OCI-LY1 (cell line): ENCODE measurements around the gene ABCA5.

Experiments
- H2AFZ ChIP-seq: fragments of 200-600 bp; sonication (generic), shearing (Covaris generic); 2 replicates; pipeline ENCODE4 v1.6.0; 2014; ENCODE audit warnings: antibody characterized with exemption, mild to moderate bottlenecking, low read length
- H3F3A ChIP-seq: fragments of 200-600 bp; sonication (generic), shearing (Covaris generic); 2 replicates; pipeline ENCODE4 v1.6.0; 2014; ENCODE audit warnings: mild to moderate bottlenecking, antibody characterized with exemption, low read length, moderate library complexity; ENCODE audit not compliant: insufficient read depth
- H3K27ac ChIP-seq: fragments of 200-600 bp; sonication (generic); 2 replicates; pipeline ENCODE4 v1.5.1; 2014; ENCODE audit warnings: low read length, mixed run types, mild to moderate bottlenecking, low read depth; ENCODE audit not compliant: poor library complexity, severe bottlenecking
- H3K27me3 ChIP-seq: fragments of 200-600 bp; sonication (generic); 2 replicates; pipeline ENCODE4 v1.6.0; 2014; ENCODE audit warnings: antibody characterized with exemption, mild to moderate bottlenecking, low read length, moderate library complexity; ENCODE audit not compliant: insufficient read depth
- H3K36me3 ChIP-seq: fragments of 200-600 bp; sonication (generic); 2 replicates; pipeline ENCODE4 v1.6.1; 2014; ENCODE audit warnings: mild to moderate bottlenecking, antibody characterized with exemption, low read length, moderate library complexity, mixed read lengths; ENCODE audit not compliant: insufficient read depth
- H3K4me1 ChIP-seq: fragments of 200-600 bp; sonication (generic); 2 replicates; pipeline ENCODE4 v1.5.1; 2014; ENCODE audit warnings: mild to moderate bottlenecking, low read length, moderate library complexity; ENCODE audit not compliant: insufficient read depth, severe bottlenecking
- H3K4me2 ChIP-seq: fragments of 200-600 bp; sonication (generic), shearing (Covaris generic); 2 replicates; pipeline ENCODE4 v1.6.1; 2014; ENCODE audit warnings: low read length
- H3K4me3 ChIP-seq: fragments of 200-600 bp; sonication (generic); 2 replicates; pipeline ENCODE4 v1.5.1; 2014; ENCODE audit warnings: low read length, low read depth, mild to moderate bottlenecking, mixed read lengths; ENCODE audit not compliant: poor library complexity, severe bottlenecking
- H3K79me2 ChIP-seq: fragments of 200-600 bp; shearing (Covaris generic); 2 replicates; pipeline ENCODE4 v1.6.1; 2016; ENCODE audit warnings: mixed run types, low read length, mixed read lengths; ENCODE audit not compliant: insufficient read depth
- H3K9ac ChIP-seq: fragments of 200-600 bp; sonication (generic), shearing (Covaris generic); 2 replicates; pipeline ENCODE4 v1.6.1; 2014; ENCODE audit warnings: mild to moderate bottlenecking, low read length, mixed read lengths
- H3K9me2 ChIP-seq: fragments of 200-600 bp; sonication (generic), shearing (Covaris generic); 2 replicates; pipeline ENCODE4 v1.6.1; 2014; ENCODE audit warnings: low read depth, mild to moderate bottlenecking, low read length, mixed read lengths
- H3K9me3 ChIP-seq: fragments of 200-600 bp; shearing (Covaris generic); 2 replicates; pipeline ENCODE4 v1.6.1; 2014; ENCODE audit warnings: low read length, mixed read lengths
- H4K20me1 ChIP-seq: fragments of 200-600 bp; sonication (generic), shearing (Covaris generic); 2 replicates; pipeline ENCODE4 v1.6.0; 2016; ENCODE audit warnings: mild to moderate bottlenecking, low read length; ENCODE audit not compliant: insufficient read depth
- CTCF ChIP-seq: fragments of 200-600 bp; sonication (generic), shearing (Covaris generic); IDR thresholded peaks from 2 replicates; pipeline ENCODE4 v1.5.1; 2017; ENCODE audit warnings: mild to moderate bottlenecking, antibody characterized with exemption, low read length, moderate library complexity, mixed read lengths
- EZH2 ChIP-seq: fragments of 200-600 bp; sonication (generic), shearing (Covaris generic); IDR thresholded peaks from 2 replicates; pipeline ENCODE4 v1.8.0; 2017; ENCODE audit warnings: borderline replicate concordance, mixed run types, mild to moderate bottlenecking, antibody characterized with exemption, low read length, moderate library complexity, mixed read lengths

The ABCA5 gene

GRCh38 chr17:69367298-69367697 lies 40.4 kb upstream of the ABCA5 start:
- Histone ChIP-seq H3F3A (no peaks in the 10 kb centered on the region), H3K9me3 (no peaks in the 10 kb centered on the region), H3K4me3 (no peak overlapping the region), H3K4me1 (no peaks in the 10 kb centered on the region), H2AFZ (no peak overlapping the region), H4K20me1 (no peaks in the 10 kb centered on the region), H3K4me2 (no peak overlapping the region), H3K9me2 (no peaks in the 10 kb centered on the region), H3K27ac (no peak overlapping the region), H3K36me3 (no peaks in the 10 kb centered on the region), H3K27me3 (no peaks in the 10 kb centered on the region), H3K79me2 (no peaks in the 10 kb centered on the region), H3K9ac (no peak overlapping the region)
- TF ChIP-seq EZH2, result no peak

DNA sequence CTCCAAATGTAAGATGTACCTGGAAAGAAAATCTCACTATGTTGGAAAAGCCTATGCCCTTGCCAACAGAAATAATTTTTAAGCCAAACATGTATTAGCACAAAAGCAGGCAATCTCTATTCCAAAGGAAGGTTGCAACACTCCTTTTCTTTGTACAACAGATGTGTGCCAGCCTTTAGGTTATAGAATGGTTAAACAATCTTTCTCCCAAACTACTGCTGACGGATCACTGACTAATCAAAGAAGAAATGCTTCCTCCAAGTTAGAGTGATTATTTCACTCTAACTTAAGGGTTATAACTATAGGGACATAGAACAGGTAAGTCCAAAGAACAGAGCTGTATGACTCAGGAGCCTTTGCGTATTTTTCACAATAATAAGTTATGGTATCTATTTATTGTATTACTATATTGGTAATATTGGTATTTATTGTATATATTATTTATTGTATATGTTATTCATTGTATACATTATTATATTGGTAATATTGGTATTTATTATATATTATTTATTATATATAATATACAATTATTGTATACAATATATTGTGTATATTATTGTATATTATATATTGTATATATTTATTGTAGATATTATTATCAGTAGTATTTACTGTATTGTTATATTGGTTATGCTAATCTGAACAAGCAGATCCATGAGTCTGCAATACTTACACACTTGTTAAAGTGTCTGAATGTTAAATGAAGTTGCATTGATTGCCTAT lies 36.7 kb upstream of the ABCA5 start:
- no peaks in the 10 kb centered on the region for H3K9me3 ChIP-seq

DNA sequence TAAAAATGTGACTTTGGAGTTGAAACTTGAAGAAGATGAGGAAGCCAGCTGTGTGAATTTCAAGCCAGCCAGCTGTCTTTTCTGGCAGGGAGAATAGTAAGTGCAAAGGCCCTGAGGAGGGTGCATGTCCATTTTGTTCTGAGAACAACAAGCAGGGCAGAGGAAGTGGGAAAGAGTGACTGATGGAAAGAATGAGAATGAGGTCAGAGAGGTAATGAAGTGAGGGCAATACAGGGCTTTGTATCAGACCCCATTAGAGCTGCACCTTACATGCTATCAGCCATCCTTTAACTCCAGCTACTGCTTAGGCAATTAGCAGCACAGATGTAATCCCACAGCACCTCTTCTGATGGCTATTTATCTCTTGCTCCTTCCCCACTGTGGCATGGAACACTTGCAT lies 34.2 kb upstream of the ABCA5 start:
- H3K79me2 ChIP-seq, result no peaks in the 10 kb centered on the region
- H3K4me3 ChIP-seq, result no peak overlapping the region
- H4K20me1 ChIP-seq, result no peaks in the 10 kb centered on the region
- H3K9me2 ChIP-seq, result no peaks in the 10 kb centered on the region
- H3K4me1 ChIP-seq, result no peaks in the 10 kb centered on the region
- H3K4me2 ChIP-seq, result no peak overlapping the region
- no peaks in the 10 kb centered on the region for H3K36me3 ChIP-seq
- no peak overlapping the region for H2AFZ ChIP-seq
- no peak overlapping the region for H3K27ac ChIP-seq
- no peak for TF ChIP-seq CTCF
- no peak for TF ChIP-seq EZH2
- H3F3A ChIP-seq, result no peaks in the 10 kb centered on the region
- no peak overlapping the region for H3K9ac ChIP-seq
- H3K9me3 ChIP-seq, result no peaks in the 10 kb centered on the region
- no peaks in the 10 kb centered on the region for H3K27me3 ChIP-seq

More for the DNA sequence above, 36.7 kb upstream of the ABCA5 start:
- Histone ChIP-seq H3K9ac (no peak overlapping the region), H3K4me3 (no peak overlapping the region), H3K9me2 (no peaks in the 10 kb centered on the region), H3K27ac (no peak overlapping the region), H3K27me3 (no peaks in the 10 kb centered on the region), H3K36me3 (no peaks in the 10 kb centered on the region), H3K4me2 (no peak overlapping the region), H2AFZ (no peak overlapping the region), H3K4me1 (no peaks in the 10 kb centered on the region), H3F3A (no peaks in the 10 kb centered on the region), H4K20me1 (no peaks in the 10 kb centered on the region), H3K79me2 (no peaks in the 10 kb centered on the region)
- no peak for TF ChIP-seq EZH2
- no peak for TF ChIP-seq CTCF
